ENCODE data around the gene CANX.

Gene CANX

GRCh38 chr5:179778591-179778990 lies 79.8 kb downstream of the CANX start:
- DNase-seq, result no peak

GRCh38 chr5:179779826-179780225 lies 81.1 kb downstream of the CANX start:
- no peak for DNase-seq

GRCh38 chr5:179780362-179780761 lies 81.6 kb downstream of the CANX start:
- DNase-seq, result no peak
